Neural crest cell (in vitro differentiated cells): ENCODE data around the gene RNF138. TPM values are rescaled to one million over a fixed set of nuclear protein-coding genes. Genes with fewer than 3 reads are reported as not detected.

ENCODE experiments used
- DNase-seq: peaks from one replicate; pipeline ENCODE4 v3.0.0; 2021; ENCODE audit warnings: low read depth, mixed read lengths, low spot score
- H3K27ac Mint-ChIP-seq: one replicate; pipeline ENCODE4 v1.8.0; 2021; ENCODE audit warnings: mild to moderate bottlenecking, mixed read lengths; ENCODE audit not compliant: unreplicated experiment
- H3K27me3 Mint-ChIP-seq: 2 replicates; pipeline ENCODE4 v1.8.0; 2021; ENCODE audit warnings: low read depth, mild to moderate bottlenecking, mixed read lengths
- H3K36me3 Mint-ChIP-seq: 2 replicates; pipeline ENCODE4 v1.8.0; 2021; ENCODE audit warnings: low read depth, mild to moderate bottlenecking, mixed read lengths
- H3K4me1 Mint-ChIP-seq: 2 replicates; pipeline ENCODE4 v1.8.0; 2021; ENCODE audit warnings: mixed read lengths
- H3K4me3 Mint-ChIP-seq: one replicate; pipeline ENCODE4 v1.8.0; 2021; ENCODE audit warnings: mild to moderate bottlenecking, mixed read lengths
- H3K9me3 Mint-ChIP-seq: 2 replicates; pipeline ENCODE4 v1.8.0; 2021; ENCODE audit warnings: mixed read lengths
- CTCF ChIP-seq: fragments of 200-600 bp; sonication (generic); conservative IDR thresholded peaks from 2 replicates; pipeline ENCODE4 v1.5.0; 2021; ENCODE audit warnings: antibody characterized with exemption, mild to moderate bottlenecking
- total RNA-seq: library from RNA; stranded (reverse); gene quantifications from 2 replicates; pipeline ENCODE4 v1.2.1, GENCODE V29; 2021

Gene RNF138
- total RNA-seq, 1 donor from 2014 or later: 51.6 TPM

- Mint-ChIP-seq H3K27me3 (no peaks in the 10 kb centered on the region), H3K4me3 (peak overlapping the region; percentile 56), H3K27ac (no peak overlapping the region), H3K4me1 (peaks cover 36% of the 10 kb centered on the region), H3K9me3 (peaks cover 2% of the 10 kb centered on the region), H3K36me3 (peaks cover 14% of the 10 kb centered on the region)
- no peak for TF ChIP-seq CTCF
- no peak for DNase-seq
Measured at GRCh38 chr18:32096946-32097345, 5.3 kb downstream of the RNF138 start.

GRCh38 chr18:32104516-32104915 lies 12.8 kb downstream of the RNF138 start:
- no peaks in the 10 kb centered on the region for H3K27me3 Mint-ChIP-seq
- H3K4me3 Mint-ChIP-seq: no peak overlapping the region
- no peak for TF ChIP-seq CTCF

GRCh38 chr18:32110005-32110404 lies 18.3 kb downstream of the RNF138 start:
- H3K27ac Mint-ChIP-seq: no peak overlapping the region
- peaks cover 4% of the 10 kb centered on the region for H3K4me1 Mint-ChIP-seq
- no peaks in the 10 kb centered on the region for H3K9me3 Mint-ChIP-seq
- no peak for DNase-seq
- H3K27me3 Mint-ChIP-seq: no peaks in the 10 kb centered on the region
- TF ChIP-seq CTCF: no peak
- no peak overlapping the region for H3K4me3 Mint-ChIP-seq
- peaks cover 8% of the 10 kb centered on the region for H3K36me3 Mint-ChIP-seq

More at GRCh38 chr18:32104516-32104915, 12.8 kb downstream of the RNF138 start:
- Mint-ChIP-seq H3K4me1 (peaks cover 8% of the 10 kb centered on the region), H3K9me3 (peaks cover 2% of the 10 kb centered on the region), H3K36me3 (peaks cover 8% of the 10 kb centered on the region), H3K27ac (no peak overlapping the region)
- DNase-seq: no peak

- no peaks in the 10 kb centered on the region for H3K4me1 Mint-ChIP-seq
- no peak overlapping the region for H3K4me3 Mint-ChIP-seq
- TF ChIP-seq CTCF: no peak
- H3K9me3 Mint-ChIP-seq: no peaks in the 10 kb centered on the region
- H3K27me3 Mint-ChIP-seq: no peaks in the 10 kb centered on the region
- peaks cover 14% of the 10 kb centered on the region for H3K36me3 Mint-ChIP-seq
- H3K27ac Mint-ChIP-seq: no peak overlapping the region
- DNase-seq: no peak
Measured at GRCh38 chr18:32111706-32112105, 20.0 kb downstream of the RNF138 start.

GRCh38 chr18:32112826-32113225 lies 21.2 kb downstream of the RNF138 start:
- Mint-ChIP-seq H3K27ac (no peak overlapping the region), H3K27me3 (no peaks in the 10 kb centered on the region), H3K36me3 (peaks cover 17% of the 10 kb centered on the region), H3K4me1 (no peaks in the 10 kb centered on the region), H3K4me3 (no peak overlapping the region), H3K9me3 (no peaks in the 10 kb centered on the region)
- DNase-seq: no peak
- TF ChIP-seq CTCF: no peak
